ENCODE data around the gene NUTM1. TPM values are rescaled to one million over a fixed set of nuclear protein-coding genes. Genes with fewer than 3 reads are reported as not detected.
"Not testable (repeated sequence)": the region's sequence is repeated elsewhere in the genome, so short reads cannot be mapped to it uniquely, and the experiment has no call there.

NUTM1 gene
- total RNA-seq, 1 donor from 2014 or later = not detected

DNA sequence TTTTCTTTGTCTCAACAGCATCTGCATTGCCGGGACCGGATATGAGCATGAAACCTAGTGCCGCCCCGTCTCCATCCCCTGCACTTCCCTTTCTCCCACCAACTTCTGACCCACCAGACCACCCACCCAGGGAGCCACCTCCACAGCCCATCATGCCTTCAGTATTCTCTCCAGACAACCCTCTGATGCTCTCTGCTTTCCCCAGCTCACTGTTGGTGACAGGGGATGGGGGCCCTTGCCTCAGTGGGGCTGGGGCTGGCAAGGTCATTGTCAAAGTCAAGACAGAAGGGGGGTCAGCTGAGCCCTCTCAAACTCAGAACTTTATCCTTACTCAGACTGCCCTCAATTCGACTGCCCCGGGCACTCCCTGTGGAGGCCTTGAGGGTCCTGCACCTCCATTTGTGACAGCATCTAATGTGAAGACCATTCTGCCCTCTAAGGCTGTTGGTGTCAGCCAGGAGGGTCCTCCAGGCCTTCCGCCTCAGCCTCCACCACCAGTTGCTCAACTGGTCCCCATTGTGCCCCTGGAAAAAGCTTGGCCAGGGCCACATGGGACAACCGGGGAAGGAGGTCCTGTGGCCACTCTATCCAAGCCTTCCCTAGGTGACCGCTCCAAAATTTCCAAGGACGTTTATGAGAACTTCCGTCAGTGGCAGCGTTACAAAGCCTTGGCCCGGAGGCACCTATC lies 5.0 kb downstream of the NUTM1 start:
- TF ChIP-seq, protein P1, sequence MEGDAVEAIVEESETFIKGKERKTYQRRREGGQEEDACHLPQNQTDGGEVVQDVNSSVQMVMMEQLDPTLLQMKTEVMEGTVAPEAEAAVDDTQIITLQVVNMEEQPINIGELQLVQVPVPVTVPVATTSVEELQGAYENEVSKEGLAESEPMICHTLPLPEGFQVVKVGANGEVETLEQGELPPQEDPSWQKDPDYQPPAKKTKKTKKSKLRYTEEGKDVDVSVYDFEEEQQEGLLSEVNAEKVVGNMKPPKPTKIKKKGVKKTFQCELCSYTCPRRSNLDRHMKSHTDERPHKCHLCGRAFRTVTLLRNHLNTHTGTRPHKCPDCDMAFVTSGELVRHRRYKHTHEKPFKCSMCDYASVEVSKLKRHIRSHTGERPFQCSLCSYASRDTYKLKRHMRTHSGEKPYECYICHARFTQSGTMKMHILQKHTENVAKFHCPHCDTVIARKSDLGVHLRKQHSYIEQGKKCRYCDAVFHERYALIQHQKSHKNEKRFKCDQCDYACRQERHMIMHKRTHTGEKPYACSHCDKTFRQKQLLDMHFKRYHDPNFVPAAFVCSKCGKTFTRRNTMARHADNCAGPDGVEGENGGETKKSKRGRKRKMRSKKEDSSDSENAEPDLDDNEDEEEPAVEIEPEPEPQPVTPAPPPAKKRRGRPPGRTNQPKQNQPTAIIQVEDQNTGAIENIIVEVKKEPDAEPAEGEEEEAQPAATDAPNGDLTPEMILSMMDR (IDR thresholded peaks at IDR 0.05) = no peak
- no peaks in the 10 kb centered on the region for H3K4me1 Mint-ChIP-seq (ENCODE audit: low read depth)
- DNase-seq (ENCODE audit: low spot score) = no peak
- no peak overlapping the region for H3K4me3 Mint-ChIP-seq (ENCODE audit: unreplicated experiment)
- H3K27ac Mint-ChIP-seq (ENCODE audit: unreplicated experiment) = no peak overlapping the region
- no peaks in the 10 kb centered on the region for H3K36me3 Mint-ChIP-seq (ENCODE audit: low read depth)
- no peaks in the 10 kb centered on the region for H3K9me3 Mint-ChIP-seq (ENCODE audit: low read depth)
- H3K27me3 Mint-ChIP-seq (ENCODE audit: low read depth) = no peaks in the 10 kb centered on the region

DNA sequence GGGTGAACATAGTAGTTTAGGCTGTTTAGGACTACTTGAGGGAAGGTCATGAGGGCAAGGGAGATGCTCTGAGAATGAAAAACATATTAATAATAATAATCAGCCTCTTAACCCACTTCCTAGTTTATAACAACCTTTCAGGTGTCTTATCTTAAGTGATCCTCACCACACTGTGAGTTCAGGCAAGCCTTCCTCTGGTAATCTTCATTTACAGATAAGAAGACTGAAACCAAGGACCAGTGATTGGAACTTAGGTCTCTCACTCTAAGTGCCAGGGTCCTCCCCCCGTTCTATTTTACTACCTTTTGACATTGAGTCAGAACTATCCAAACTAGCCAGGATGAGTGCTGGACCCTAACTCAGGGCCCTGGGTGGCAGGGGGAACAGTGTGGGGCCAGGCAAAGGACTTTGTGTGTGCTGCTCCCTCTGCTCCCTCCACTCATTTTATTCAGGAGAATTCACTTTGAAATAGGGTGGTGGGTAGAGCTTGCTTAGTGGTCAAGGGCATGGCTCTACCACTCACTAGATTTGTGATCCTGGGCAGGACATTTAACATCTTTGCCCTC lies 5.7 kb downstream of the NUTM1 start:
- DNase-seq (ENCODE audit: low spot score) = no peak
- no peaks in the 10 kb centered on the region for H3K9me3 Mint-ChIP-seq (ENCODE audit: low read depth)
- H3K4me3 Mint-ChIP-seq (ENCODE audit: unreplicated experiment) = no peak overlapping the region
- H3K4me1 Mint-ChIP-seq (ENCODE audit: low read depth) = no peaks in the 10 kb centered on the region
- TF ChIP-seq, protein P1 (IDR thresholded peaks at IDR 0.05) = no peak
- H3K36me3 Mint-ChIP-seq (ENCODE audit: low read depth) = no peaks in the 10 kb centered on the region
- H3K27ac Mint-ChIP-seq (ENCODE audit: unreplicated experiment) = no peak overlapping the region
- no peaks in the 10 kb centered on the region for H3K27me3 Mint-ChIP-seq (ENCODE audit: low read depth)

DNA sequence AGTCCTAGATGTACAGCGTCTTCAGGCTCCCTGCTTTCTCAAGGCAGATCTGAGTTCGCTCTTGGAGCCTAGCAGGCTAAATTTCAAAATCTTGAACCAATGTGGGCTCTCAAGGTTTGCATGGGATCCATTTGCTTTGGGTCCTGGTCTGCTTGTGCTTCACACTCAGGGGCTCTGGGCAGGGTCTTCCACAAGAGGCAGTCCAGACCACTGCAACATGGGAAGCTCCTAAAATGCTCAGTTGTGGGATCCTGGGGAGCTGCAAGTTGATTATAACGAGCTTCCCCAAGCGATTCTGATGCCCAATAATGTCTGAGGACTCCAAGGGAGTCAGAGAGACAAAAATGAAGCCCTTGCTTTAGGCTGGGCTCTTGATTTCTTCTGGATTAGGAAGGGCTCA lies 6.7 kb downstream of the NUTM1 start:
- Mint-ChIP-seq H3K27ac (ENCODE audit: unreplicated experiment) (no peak overlapping the region), H3K4me1 (ENCODE audit: low read depth) (no peaks in the 10 kb centered on the region), H3K4me3 (ENCODE audit: unreplicated experiment) (no peak overlapping the region), H3K36me3 (ENCODE audit: low read depth) (no peaks in the 10 kb centered on the region), H3K27me3 (ENCODE audit: low read depth) (no peaks in the 10 kb centered on the region), H3K9me3 (ENCODE audit: low read depth) (no peaks in the 10 kb centered on the region)
- DNase-seq (ENCODE audit: low spot score) = no peak
- TF ChIP-seq, protein P1 (IDR thresholded peaks at IDR 0.05) = no peak

DNA sequence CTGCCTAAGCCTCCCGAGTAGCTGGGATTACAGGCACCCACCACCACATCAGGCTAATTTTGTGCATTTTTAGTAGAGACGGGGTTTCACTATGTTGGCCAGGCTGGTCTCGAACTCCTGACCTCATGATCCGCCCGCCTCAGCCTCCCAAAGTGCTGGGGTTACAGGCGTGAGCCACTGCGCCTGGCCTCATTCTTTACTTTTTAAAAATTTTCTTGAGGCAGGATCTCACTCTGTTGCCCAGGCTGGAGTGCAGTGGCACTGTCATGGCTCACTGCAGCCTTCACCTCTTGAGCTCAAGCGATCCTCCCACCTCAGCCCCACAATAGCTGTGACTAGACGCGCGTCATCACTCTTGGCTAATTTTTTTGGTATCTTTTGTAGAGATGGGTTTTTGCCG lies 9.9 kb downstream of the NUTM1 start:
- H3K4me3 Mint-ChIP-seq (ENCODE audit: unreplicated experiment); H3K4me1 Mint-ChIP-seq (ENCODE audit: low read depth); H3K27me3 Mint-ChIP-seq (ENCODE audit: low read depth); H3K36me3 Mint-ChIP-seq (ENCODE audit: low read depth); DNase-seq (ENCODE audit: low spot score); H3K27ac Mint-ChIP-seq (ENCODE audit: unreplicated experiment); H3K9me3 Mint-ChIP-seq (ENCODE audit: low read depth): not testable (repeated sequence)

DNA sequence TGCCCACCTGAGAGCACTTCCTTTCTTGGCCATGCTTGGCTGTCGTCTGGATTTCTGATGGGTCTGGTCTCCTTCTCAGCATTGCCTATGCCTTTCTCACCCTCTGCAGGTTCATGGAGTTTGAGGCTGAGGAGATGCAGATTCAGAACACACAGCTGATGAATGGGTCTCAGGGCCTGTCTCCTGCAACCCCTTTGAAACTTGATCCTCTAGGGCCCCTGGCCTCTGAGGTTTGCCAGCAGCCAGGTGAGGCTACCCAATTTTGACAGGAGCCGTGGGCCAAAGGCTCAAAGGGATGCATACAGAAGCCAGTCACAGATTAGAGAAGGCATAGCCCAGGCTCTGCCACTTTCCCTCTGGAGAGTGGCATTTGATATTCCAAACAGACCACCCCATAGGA lies 10.5 kb downstream of the NUTM1 start:
- TF ChIP-seq, protein P1 (IDR thresholded peaks at IDR 0.05) = no peak
- Mint-ChIP-seq H3K4me1 (ENCODE audit: low read depth) (no peaks in the 10 kb centered on the region), H3K27me3 (ENCODE audit: low read depth) (no peaks in the 10 kb centered on the region), H3K9me3 (ENCODE audit: low read depth) (no peaks in the 10 kb centered on the region), H3K36me3 (ENCODE audit: low read depth) (peaks cover 2% of the 10 kb centered on the region), H3K4me3 (ENCODE audit: unreplicated experiment) (no peak overlapping the region), H3K27ac (ENCODE audit: unreplicated experiment) (no peak overlapping the region)
- DNase-seq (ENCODE audit: low spot score) = no peak

DNA sequence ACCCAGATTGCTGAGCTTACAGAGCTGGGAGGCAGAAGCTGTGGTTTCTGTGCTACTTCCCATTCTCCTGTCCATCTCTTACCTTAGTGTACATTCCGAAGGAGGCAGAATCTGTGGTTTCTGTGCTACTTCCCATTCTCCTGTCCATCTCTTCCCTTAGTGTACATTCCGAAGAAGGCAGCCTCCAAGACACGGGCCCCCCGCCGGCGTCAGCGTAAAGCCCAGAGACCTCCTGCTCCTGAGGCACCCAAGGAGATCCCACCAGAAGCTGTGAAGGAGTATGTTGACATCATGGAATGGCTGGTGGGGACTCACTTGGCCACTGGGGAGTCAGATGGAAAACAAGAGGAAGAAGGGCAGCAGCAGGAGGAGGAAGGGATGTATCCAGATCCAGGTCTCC lies 11.2 kb downstream of the NUTM1 start:
- TF ChIP-seq, protein P1 (IDR thresholded peaks at IDR 0.05) = no peak
- no peaks in the 10 kb centered on the region for H3K9me3 Mint-ChIP-seq (ENCODE audit: low read depth)
- no peak overlapping the region for H3K27ac Mint-ChIP-seq (ENCODE audit: unreplicated experiment)
- H3K4me3 Mint-ChIP-seq (ENCODE audit: unreplicated experiment) = no peak overlapping the region
- peaks cover 7% of the 10 kb centered on the region for H3K36me3 Mint-ChIP-seq (ENCODE audit: low read depth)
- H3K4me1 Mint-ChIP-seq (ENCODE audit: low read depth) = no peaks in the 10 kb centered on the region
- H3K27me3 Mint-ChIP-seq (ENCODE audit: low read depth) = no peaks in the 10 kb centered on the region
- no peak for DNase-seq (ENCODE audit: low spot score)

All from chondrocyte (in vitro differentiated cells).